ENCODE data around the gene WBP4.

Gene WBP4

GRCh38 chr13:41018602-41018948 is 42.7 kb upstream of the WBP4 start:
- no peak for TF ChIP-seq EZH2 (IDR thresholded peaks at IDR 0.05; ENCODE audit: borderline replicate concordance, low read depth, low read length, severe bottlenecking)
- TF ChIP-seq, protein P1, sequence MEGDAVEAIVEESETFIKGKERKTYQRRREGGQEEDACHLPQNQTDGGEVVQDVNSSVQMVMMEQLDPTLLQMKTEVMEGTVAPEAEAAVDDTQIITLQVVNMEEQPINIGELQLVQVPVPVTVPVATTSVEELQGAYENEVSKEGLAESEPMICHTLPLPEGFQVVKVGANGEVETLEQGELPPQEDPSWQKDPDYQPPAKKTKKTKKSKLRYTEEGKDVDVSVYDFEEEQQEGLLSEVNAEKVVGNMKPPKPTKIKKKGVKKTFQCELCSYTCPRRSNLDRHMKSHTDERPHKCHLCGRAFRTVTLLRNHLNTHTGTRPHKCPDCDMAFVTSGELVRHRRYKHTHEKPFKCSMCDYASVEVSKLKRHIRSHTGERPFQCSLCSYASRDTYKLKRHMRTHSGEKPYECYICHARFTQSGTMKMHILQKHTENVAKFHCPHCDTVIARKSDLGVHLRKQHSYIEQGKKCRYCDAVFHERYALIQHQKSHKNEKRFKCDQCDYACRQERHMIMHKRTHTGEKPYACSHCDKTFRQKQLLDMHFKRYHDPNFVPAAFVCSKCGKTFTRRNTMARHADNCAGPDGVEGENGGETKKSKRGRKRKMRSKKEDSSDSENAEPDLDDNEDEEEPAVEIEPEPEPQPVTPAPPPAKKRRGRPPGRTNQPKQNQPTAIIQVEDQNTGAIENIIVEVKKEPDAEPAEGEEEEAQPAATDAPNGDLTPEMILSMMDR (IDR thresholded peaks at IDR 0.05; ENCODE audit: borderline replicate concordance, extremely low read depth, low read length, poor library complexity, severe bottlenecking): no peak
- H3K36me3 ChIP-seq (ENCODE audit: insufficient read depth, low read length): no peaks in the 10 kb centered on the region; the same call in 1 of the 2 replicates
- peak overlapping the region; percentile 99 for H3K27ac ChIP-seq (ENCODE audit: low read length)
- no peak for DNase-seq
- H2AFZ ChIP-seq (ENCODE audit: low read depth, low read length): 0 out of 2 replicates have a peak overlapping the region, but pooled peaks have one; percentile 71
- H3K79me2 ChIP-seq (ENCODE audit: insufficient read depth, low read length): peaks cover 98% of the 10 kb centered on the region
- peak overlapping the region; percentile 64 for H3K4me2 ChIP-seq (ENCODE audit: insufficient read depth, low read length)
- no peaks in the 10 kb centered on the region for H4K20me1 ChIP-seq (ENCODE audit: insufficient read depth, low read length)
- H3K9ac ChIP-seq (ENCODE audit: low read depth, low read length): peak overlapping the region; percentile 84
- ATAC-seq (ENCODE audit: insufficient read depth, low read depth): no peak; the same call in 2 of the 3 replicates
- peaks cover 51% of the 10 kb centered on the region for H3K4me1 ChIP-seq (ENCODE audit: insufficient read depth, low read length)
- no peaks in the 10 kb centered on the region for H3K9me3 ChIP-seq (ENCODE audit: insufficient read depth, low read length, severe bottlenecking)
- H3K4me3 ChIP-seq (ENCODE audit: low read depth in 1 of 2, low read length in 2 of 2): peak overlapping the region; percentile 65 to 68
- no peaks in the 10 kb centered on the region for H3K27me3 ChIP-seq (ENCODE audit: insufficient read depth, low read length, poor library complexity)

DNA sequence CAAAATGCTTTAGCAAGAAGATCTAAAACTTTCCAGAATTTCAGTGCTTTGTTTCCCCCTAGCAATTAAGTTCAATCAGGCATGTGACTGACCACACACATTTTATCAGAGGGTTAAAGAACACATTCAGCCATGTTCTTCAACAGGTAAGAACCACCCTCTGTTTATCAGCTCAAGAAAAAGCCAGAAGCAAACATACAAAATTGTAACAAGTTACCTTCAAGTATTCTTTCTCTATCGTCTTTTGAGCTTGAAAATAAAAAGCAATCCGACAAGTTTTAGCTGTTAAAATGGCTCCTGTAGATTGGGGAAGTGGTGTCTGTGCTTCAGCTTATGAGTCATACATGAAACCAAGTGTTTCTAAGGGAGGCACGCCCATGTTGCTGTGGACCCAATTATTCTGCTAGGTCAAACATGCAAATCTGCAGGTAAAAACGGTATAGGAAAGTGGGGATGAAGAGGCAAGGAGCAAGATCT is 42.3 kb upstream of the WBP4 start, which contains the start of gene ELF1:
Gene ELF1, minus strand, starts transcription at position 306 of the 477 bp plus-strand sequence. CDS start 37,262 bp downstream, outside the sequence.
- H3K27me3 ChIP-seq (ENCODE audit: insufficient read depth, low read length, poor library complexity): no peaks in the 10 kb centered on the region
- peak within 1 kb of the TSS; percentile 84 for H3K9ac ChIP-seq (ENCODE audit: low read depth, low read length)
- TF ChIP-seq EZH2 (IDR thresholded peaks at IDR 0.05; ENCODE audit: borderline replicate concordance, low read depth, low read length, severe bottlenecking): no peak
- TF ChIP-seq, protein P1 (IDR thresholded peaks at IDR 0.05; ENCODE audit: borderline replicate concordance, extremely low read depth, low read length, poor library complexity, severe bottlenecking): no peak
- H3K79me2 ChIP-seq (ENCODE audit: insufficient read depth, low read length): peaks cover 98% of the 10 kb centered on the region
- ATAC-seq (ENCODE audit: insufficient read depth, low read depth) (peak; percentile 85), DNase-seq (peak; percentile 72)
- H2AFZ ChIP-seq (ENCODE audit: low read depth, low read length): peak within 1 kb of the TSS; percentile 71
- H3K36me3 ChIP-seq (ENCODE audit: insufficient read depth, low read length): no peaks in the 10 kb centered on the region; the same call in 1 of the 2 replicates
- H3K4me2 ChIP-seq (ENCODE audit: insufficient read depth, low read length): peak within 1 kb of the TSS; percentile 64
- peaks cover 49% of the 10 kb centered on the region for H3K4me1 ChIP-seq (ENCODE audit: insufficient read depth, low read length)
- H3K4me3 ChIP-seq (ENCODE audit: low read depth in 1 of 2, low read length in 2 of 2): peak within 1 kb of the TSS; percentile 65 to 68
- H4K20me1 ChIP-seq (ENCODE audit: insufficient read depth, low read length): no peaks in the 10 kb centered on the region
- H3K27ac ChIP-seq (ENCODE audit: low read length): peak within 1 kb of the TSS; percentile 99
- no peaks in the 10 kb centered on the region for H3K9me3 ChIP-seq (ENCODE audit: insufficient read depth, low read length, severe bottlenecking)

DNA sequence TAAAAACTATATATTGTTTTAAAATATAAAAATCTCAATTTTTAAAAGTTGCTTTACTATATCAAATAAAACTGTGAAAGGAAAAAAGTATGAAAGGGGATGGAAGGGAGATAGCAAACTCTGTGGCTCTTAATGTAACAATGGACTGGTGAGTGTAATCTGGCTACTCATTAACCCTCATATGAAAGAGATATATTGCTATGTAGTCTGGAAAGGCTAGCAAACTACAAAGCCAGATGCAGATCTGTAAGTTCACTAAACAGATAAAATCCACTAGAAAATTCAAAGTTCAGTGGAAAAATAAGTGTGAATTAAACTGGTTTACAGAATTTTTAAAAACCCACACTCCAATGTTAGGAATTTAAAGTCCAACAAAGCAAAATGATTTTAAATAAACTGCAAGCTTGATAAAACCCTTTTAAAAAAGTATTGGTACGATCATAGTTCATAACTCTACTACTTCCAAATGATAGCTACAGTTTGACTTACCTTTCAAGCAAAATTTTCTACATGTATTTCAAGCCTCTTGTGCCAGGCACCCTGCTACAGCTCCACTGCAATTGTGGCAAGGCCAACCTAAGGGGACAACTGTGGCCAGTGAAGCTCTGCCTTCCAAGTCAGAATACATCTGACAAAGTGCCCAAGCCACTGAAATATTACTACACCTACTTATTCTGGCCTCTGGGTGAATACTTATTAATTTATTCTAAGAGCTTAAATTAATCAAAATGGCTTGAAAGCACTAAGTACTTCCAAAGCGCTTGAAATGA is 41.5 kb upstream of the WBP4 start:
- Histone ChIP-seq H3K9me3 (ENCODE audit: insufficient read depth, low read length, severe bottlenecking) (no peaks in the 10 kb centered on the region), H3K79me2 (ENCODE audit: insufficient read depth, low read length) (peaks cover 98% of the 10 kb centered on the region), H3K27ac (ENCODE audit: low read length) (peak overlapping the region; percentile 99), H4K20me1 (ENCODE audit: insufficient read depth, low read length) (no peaks in the 10 kb centered on the region), H3K4me3 (ENCODE audit: low read depth in 1 of 2, low read length in 2 of 2) (no peak overlapping the region; a peak in 1 of 4 replicates), H3K36me3 (ENCODE audit: insufficient read depth, low read length) (no peaks in the 10 kb centered on the region; the same call in 1 of the 2 replicates), H3K27me3 (ENCODE audit: insufficient read depth, low read length, poor library complexity) (no peaks in the 10 kb centered on the region), H2AFZ (ENCODE audit: low read depth, low read length) (no peak overlapping the region), H3K4me2 (ENCODE audit: insufficient read depth, low read length) (peak overlapping the region; percentile 64), H3K9ac (ENCODE audit: low read depth, low read length) (peak overlapping the region; percentile 84), H3K4me1 (ENCODE audit: insufficient read depth, low read length) (peaks cover 42% of the 10 kb centered on the region)
- no peak for TF ChIP-seq EZH2 (IDR thresholded peaks at IDR 0.05; ENCODE audit: borderline replicate concordance, low read depth, low read length, severe bottlenecking)
- TF ChIP-seq, protein P1 (IDR thresholded peaks at IDR 0.05; ENCODE audit: borderline replicate concordance, extremely low read depth, low read length, poor library complexity, severe bottlenecking): no peak
- no peak for DNase-seq
- no peak for ATAC-seq (ENCODE audit: insufficient read depth, low read depth)

Data from DND-41 (cell line).